ENCODE measurements around the gene TBCE. TPM values are rescaled to one million over a fixed set of nuclear protein-coding genes. Genes with fewer than 3 reads are reported as not detected.
A peak's percentile ranks its signal among the peaks of the same experiment; 100 is the strongest.
"Not testable (repeated sequence)": the region's sequence is repeated elsewhere in the genome, so short reads cannot be mapped to it uniquely, and the experiment has no call there.

Gene TBCE
- polyA plus RNA-seq, 10 donors = 35.1 to 60.6 (median 50.4) TPM

- DNase-seq = no peak
These were observed 23.5 kb upstream of the TBCE start for GRCh38 chr1:235343726-235344125.

GRCh38 chr1:235351441-235351840, 15.8 kb upstream of the TBCE start:
- no peak for DNase-seq

GRCh38 chr1:235351898-235352297, 15.3 kb upstream of the TBCE start:
- DNase-seq = no peak

GRCh38 chr1:235357485-235358373, 9.5 kb upstream of the TBCE start:
- DNase-seq = no peak

DNA sequence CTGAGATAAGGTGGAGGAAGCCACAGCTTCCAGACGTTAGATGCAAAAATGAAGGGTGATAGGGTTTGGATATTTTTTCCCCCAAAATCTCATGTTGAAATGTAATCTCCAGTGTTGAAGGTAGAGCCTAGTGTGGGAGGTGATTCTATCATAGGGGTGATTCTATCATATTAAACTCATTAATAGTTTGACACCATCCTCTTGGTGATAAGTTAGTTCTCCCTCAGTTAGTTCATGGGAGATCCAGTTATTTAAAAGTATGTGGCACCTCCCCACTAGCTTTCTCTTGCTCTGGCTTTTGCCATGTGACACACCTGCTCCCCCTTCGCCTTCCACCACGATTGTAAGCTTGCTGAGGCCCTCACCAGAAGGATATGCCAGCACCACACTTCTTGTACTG, 8.3 kb upstream of the TBCE start:
- no peak for DNase-seq

DNA sequence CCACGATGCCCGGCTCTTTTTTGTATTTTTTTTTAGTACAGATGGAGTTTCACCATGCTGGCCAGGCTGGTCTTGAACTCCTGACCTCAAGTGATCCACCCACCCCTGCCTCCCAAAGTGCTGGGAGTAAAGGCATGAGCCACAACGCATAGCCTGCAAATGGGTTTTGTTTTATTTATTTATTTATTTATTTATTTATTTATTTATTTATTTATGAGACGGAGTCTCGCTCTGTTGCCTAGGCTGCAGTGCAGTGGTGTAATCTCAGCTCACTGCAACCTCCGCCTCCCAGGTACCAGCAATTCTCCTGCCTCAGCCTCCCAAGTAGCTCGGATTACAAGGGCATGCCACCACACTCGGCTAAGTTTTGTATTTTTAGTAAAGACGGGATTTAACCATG, 3.0 kb upstream of the TBCE start:
- DNase-seq = not testable (repeated sequence)

DNA sequence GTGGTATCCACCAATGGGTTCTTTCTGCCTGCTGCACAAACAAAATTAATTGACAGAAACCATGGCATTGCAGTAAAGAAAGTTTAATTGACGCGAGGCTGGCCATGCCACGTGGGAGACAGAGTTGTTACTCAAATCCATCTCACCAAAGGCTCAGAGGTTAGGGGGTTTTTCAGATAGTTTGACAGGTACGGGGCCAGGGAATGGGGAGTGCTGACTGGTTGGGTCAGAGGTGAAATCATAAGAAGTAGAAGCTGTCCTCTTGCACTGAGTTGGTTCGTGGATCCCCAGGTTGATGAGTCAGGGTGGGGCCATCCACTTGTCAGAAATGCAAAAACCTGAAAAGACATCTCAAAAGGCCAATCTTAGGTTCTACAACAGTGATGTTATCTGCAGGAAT, 941 bp upstream of the TBCE start:
- no peak for DNase-seq

GRCh38 chr1:235368428-235368827, 1.2 kb downstream of the TBCE start:
- DNase-seq = no peak

- DNase-seq = no peak
These were observed 2.6 kb downstream of the TBCE start for GRCh38 chr1:235369802-235370201.

DNA sequence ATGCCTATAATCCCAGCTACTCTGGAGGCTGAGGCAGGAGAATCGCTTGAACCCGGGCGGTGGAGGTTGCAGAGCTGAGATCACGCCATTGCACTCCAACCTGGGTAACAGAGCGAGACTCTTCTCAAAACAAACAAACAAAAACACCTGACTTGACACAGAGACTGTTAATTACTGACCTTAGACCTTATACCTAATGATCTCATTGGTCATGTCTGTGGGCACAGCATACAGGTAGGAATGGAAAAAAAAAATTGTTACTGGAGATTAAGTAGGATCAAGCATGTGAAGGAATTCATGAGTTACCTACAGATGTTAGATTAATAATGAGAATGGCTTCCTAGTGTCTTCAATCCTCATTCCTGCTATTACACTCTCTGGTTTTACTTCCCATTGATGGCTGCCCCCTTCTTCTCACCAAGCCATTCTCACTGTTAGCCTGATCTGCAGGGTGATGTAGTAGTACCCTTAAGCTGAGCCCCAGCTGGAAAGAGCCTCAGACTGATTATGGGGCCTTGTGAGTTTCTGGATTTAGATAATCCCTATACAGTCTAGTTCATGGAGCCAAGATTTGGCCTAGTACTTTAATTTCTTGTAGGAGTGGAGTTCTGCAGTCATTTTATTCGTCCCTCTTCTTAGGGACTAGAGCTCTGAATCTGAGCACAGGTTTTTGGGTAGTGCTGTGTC, 8.8 kb downstream of the TBCE start:
- DNase-seq = no peak

DNA sequence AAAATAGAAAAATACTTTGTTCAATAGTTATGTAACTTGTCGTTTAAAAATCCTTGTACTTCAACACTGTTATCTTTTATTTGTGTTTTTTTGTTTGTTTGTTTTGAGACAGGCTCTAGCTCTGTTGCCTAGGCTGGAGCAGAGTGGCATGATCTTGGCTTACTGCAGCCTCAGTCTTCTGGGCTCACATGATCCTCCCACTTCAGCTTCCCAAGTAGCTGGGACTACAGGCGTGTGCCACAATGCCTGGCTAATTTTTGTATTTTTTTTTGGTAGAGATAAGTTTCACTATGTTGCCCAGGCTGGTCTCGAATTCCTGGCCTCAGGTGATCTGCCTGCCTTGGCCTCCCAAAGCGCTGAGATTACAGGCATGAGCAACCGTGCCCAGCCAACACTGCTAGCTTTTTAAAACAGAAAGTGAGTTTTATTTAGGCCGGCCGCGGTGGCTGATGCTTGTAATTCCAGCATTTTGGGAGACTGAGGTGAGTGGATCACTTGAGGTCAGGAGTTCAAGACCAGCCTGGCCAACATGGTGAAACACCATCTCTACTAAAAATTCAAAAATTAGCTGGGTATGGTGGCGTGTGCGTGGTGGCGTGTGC, 11.0 kb downstream of the TBCE start:
- not testable (repeated sequence) for DNase-seq

GRCh38 chr1:235381955-235382739, 14.9 kb downstream of the TBCE start:
- DNase-seq = not testable (repeated sequence)

DNA sequence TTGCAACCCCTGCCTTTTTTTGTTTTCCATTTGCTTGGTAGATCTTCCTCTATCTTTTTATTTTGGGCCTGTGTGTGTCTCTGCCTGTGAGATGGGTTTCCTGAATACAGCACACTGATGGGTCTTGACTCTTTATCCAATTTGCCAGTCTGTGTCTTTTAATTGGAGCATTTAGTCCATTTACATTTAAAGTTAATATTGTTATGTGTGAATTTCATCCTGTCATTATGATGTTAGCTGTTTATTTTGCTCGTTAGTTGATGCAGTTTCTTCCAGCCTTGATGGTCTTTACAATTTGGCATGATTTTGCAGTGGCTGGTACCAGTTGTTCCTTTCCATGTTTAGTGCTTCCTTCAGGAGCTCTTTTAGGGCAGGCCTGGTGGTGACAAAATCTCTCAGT, 18.4 kb downstream of the TBCE start:
- not testable (repeated sequence) for DNase-seq

- DNase-seq = no peak
These were observed 24.6 kb downstream of the TBCE start for GRCh38 chr1:235391874-235392273.

GRCh38 chr1:235397733-235398132, 30.5 kb downstream of the TBCE start:
- peak in 1 of 3 donors; percentile 92 for DNase-seq

GRCh38 chr1:235399661-235400060, 32.4 kb downstream of the TBCE start:
- DNase-seq = no peak

DNA sequence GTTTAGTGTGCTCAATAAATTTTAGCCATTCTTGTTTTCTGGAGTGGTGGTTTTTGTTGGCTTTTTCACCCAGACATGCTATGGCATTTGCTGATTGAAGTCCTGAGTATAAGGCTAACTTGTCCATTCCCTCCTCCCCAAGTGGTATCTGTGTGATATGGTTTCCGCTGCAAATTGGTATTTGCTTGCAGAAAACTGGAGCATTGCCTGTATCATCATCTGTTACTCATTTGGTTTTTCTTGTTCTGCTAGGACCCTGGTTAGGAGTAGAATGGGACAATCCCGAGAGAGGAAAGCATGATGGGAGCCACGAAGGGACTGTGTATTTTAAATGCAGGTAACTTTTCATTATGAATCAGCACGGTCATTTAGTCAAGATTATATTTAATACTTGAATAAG, 34.0 kb downstream of the TBCE start:
- DNase-seq = peak in 2 of 3 donors; percentile 30 to 32

GRCh38 chr1:235402457-235403200, 35.4 kb downstream of the TBCE start:
- DNase-seq = no peak

DNA sequence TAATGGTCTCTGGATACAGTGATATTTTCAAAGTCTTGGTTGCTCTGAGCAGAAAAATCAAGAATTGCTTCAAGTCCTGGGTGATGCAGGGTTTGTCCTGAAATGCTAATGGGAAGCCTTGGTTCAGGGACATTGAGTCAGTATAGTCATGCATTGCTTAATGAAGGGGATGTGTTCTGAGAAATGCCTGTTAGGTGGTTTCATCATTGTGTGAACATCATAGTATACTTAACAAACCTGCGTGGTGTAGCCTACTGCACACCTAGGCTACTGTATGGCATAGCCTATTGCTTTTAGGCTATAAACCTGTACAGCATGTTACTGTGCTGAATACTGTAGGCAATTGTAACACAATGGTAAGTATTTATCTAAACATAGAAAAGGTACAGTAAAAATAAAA, 36.4 kb downstream of the TBCE start:
- no peak for DNase-seq

GRCh38 chr1:235404190-235404589, 37.0 kb downstream of the TBCE start:
- no peak for DNase-seq

- DNase-seq = no peak
These were observed 40.2 kb downstream of the TBCE start for GRCh38 chr1:235407419-235407818.

Measured in muscle of back (tissue), 11 donors.